D721Med (cell line): Measurements from ENCODE around the gene MAP4K2.
A peak's percentile ranks its signal among the peaks of the same experiment; 100 is the strongest.

Experiments
- DNase-seq: peaks from one replicate; pipeline ENCODE4 v3.0.0; 2011; ENCODE audit warnings: low spot score; ENCODE audit not compliant: insufficient read length
- FAIRE-seq: peaks from 2 replicates; lab custom pipeline; 2011; peaks lifted over from hg19 to GRCh38; lab: Jason Lieb, UNC
- CTCF ChIP-seq: IDR thresholded peaks from 2 replicates; pipeline ENCODE4 v1.5.1; 2012; ENCODE audit warnings: mild to moderate bottlenecking, control low read depth; ENCODE audit not compliant: insufficient read depth; ENCODE audit errors: missing control alignments

Gene MAP4K2

GRCh38 chr11:64777449-64778222 is 25.4 kb downstream of the MAP4K2 start:
- FAIRE-seq (no peak), DNase-seq (peak; percentile 74)
- TF ChIP-seq CTCF = no peak

DNA sequence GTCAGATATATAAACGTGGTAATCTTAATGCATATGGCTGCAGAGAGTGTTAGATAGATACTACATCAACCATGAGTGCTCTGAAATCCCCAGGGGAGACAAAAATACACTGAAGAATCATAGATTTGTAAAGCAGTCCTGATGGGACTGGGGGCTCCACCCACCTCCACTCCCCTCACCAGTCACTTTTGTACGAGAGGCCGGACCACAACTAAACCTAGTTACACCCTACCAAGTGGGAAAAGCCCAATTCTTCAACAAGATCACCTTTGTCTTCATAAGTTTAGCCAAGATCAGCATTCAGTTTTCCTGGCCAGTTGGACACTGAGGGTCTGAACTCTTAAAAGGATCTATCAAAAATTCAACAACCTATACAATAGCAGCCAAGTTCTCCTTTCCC is 26.1 kb downstream of the MAP4K2 start:
- FAIRE-seq (no peak), DNase-seq (no peak)
- no peak for TF ChIP-seq CTCF

DNA sequence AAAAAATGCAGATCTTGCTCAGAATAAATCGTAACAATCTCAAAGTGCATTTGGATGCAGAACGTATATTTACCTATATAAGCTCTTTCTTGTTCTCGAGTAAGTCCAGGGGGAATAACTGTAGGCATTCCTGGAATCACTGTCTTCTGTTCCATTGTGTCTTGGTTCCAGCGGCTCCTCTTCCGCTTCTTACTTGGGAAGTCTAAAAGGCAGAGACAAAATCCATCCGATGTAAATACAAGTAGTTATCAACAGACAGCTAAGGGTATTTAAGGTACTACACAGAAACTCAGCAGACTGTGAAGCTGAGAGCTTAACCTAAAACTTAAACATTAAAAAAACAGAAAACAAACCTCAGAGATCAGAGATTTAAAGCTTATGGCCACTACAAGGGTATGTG is 26.6 kb downstream of the MAP4K2 start:
- no peak for TF ChIP-seq CTCF
- DNase-seq (no peak), FAIRE-seq (no peak)

GRCh38 chr11:64774144-64774543 is 28.9 kb downstream of the MAP4K2 start:
- FAIRE-seq = no peak
- TF ChIP-seq CTCF = no peak
- DNase-seq = no peak

DNA sequence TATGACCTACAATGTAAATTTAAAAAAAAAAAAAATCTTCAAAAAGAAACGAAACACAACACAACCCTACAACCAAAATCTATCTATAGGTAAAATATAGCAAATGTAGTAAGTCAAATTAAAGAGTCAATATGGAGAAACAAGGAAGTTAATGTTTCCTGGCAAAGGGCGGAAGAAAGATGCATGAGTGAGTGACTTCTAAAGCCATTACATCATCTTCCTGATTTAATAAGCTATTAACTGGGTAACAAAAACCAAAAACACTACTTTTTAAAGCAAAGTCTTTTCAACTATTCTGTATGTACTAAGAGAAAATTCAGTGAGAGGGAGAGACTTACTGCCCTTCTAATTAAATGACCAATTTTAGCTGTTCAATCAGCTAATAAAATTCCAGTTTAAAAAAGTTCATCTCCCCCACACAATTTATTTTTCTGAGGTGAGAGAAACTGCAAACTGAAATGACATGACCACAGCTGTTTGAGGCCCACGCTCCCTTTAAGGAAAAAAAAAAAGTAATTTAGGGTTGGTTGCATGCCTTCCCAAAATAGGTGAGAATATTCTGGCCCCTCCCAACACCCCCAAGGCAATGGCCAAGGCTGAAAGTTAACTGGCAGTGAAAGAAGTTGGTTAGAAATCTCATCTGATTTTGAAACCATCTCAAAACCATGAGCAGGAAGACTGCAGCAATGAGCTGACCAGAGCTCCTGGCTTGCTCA is 30.6 kb downstream of the MAP4K2 start:
- no peak for FAIRE-seq
- DNase-seq = no peak
- TF ChIP-seq CTCF = no peak

GRCh38 chr11:64771861-64772260 is 31.2 kb downstream of the MAP4K2 start:
- DNase-seq = no peak
- no peak for FAIRE-seq
- no peak for TF ChIP-seq CTCF

GRCh38 chr11:64770120-64770519 is 32.9 kb downstream of the MAP4K2 start:
- FAIRE-seq = no peak
- no peak for TF ChIP-seq CTCF
- DNase-seq = no peak
